HCT116 (cell line): ENCODE measurements around the gene ZFP1. TPM values are rescaled to one million over a fixed set of nuclear protein-coding genes. Genes with fewer than 3 reads are reported as not detected.

Source experiments
- ATAC-seq: fragments of 200-7000 bp; cut with Tn5 transposase; 2 replicates; pipeline ENCODE4 v1.9.1; 2020; ENCODE audit warnings: mild to moderate bottlenecking, moderate library complexity
- BruUV-seq: library from RNA; stranded (reverse); fragments of 400-500 nt; replicated peaks from 2 replicates; lab custom pipeline; 2021; lab: Mats Ljungman, UMichigan
- CTCF ChIA-PET: fragments of 300-600 bp; sonication (Branson Sonifier 250); formaldehyde crosslinking; loops from one replicate; lab custom pipeline; 2021; ENCODE audit warnings: antibody characterized with exemption; lab: Charles Lee
- POLR2A ChIA-PET: fragments of 300-600, 350-600 bp; sonication (Branson Sonifier 250); formaldehyde crosslinking; loops from one replicate; lab custom pipeline; 2021; ENCODE audit warnings: antibody characterized with exemption; lab: Charles Lee
- RAD21 ChIA-PET, 2 experiments: fragments of 300-600 bp; sonication (Branson Sonifier 250); formaldehyde crosslinking; loops; one replicate each; lab custom pipeline; 2023; ENCODE audit warnings: low total read pairs in 2 of 2; ENCODE audit not compliant: uncharacterized antibody in 2 of 2, unreplicated experiment in 2 of 2, low non-redundant PET in 1 of 2; lab: Charles Lee
- DNase-seq: peaks from one replicate; pipeline ENCODE4 v3.0.0-alpha.2; 2010; ENCODE audit warnings: low read depth, low spot score
- H2AFZ ChIP-seq: fragments of 200-600 bp; shearing (Covaris generic), sonication (generic); 2 replicates; pipeline ENCODE4 v1.6.1; 2017; ENCODE audit warnings: low read depth, mixed run types, mixed read lengths, antibody characterized with exemption, low read length; ENCODE audit not compliant: poor library complexity, severe bottlenecking
- H3K27ac ChIP-seq: 2 replicates; pipeline ENCODE4 v1.5.1; 2012; ENCODE audit warnings: low read depth, low read length
- H3K27me3 ChIP-seq: fragments of 200-600 bp; sonication (generic); 2 replicates; pipeline ENCODE4 v1.6.1; 2016; ENCODE audit warnings: mixed run types, low read length, mixed read lengths; ENCODE audit not compliant: insufficient read depth
- H3K36me3 ChIP-seq, 2 experiments: fragments of 200-500 bp in 1 of 2; fragments of 200-600 bp in 1 of 2; sonication (Bioruptor generic) in 1 of 2; sonication (generic) in 1 of 2; 2 replicates each; pipeline versions ENCODE4 v1.5.1 to v1.6.1; 2014 to 2016; ENCODE audit warnings: low read length in 2 of 2, inconsistent platforms in 1 of 2, mixed read lengths in 1 of 2, mixed run types in 1 of 2; ENCODE audit not compliant: insufficient read depth in 2 of 2, control insufficient read depth in 1 of 2
- H3K4me1 ChIP-seq, 2 experiments: fragments of 200-600 bp in 1 of 2; sonication (generic) in 1 of 2; 2 replicates each; pipeline versions ENCODE4 v1.5.1 to v1.6.1; 2012 to 2017; ENCODE audit warnings: low read length in 2 of 2, inconsistent platforms in 1 of 2, mild to moderate bottlenecking in 1 of 2, mixed read lengths in 1 of 2, mixed run types in 1 of 2, moderate library complexity in 1 of 2; ENCODE audit not compliant: insufficient read depth in 2 of 2, control insufficient read depth in 1 of 2
- H3K4me2 ChIP-seq: fragments of 200-600 bp; sonication (generic); 2 replicates; pipeline ENCODE4 v1.6.1; 2017; ENCODE audit warnings: mixed run types, low read length, mixed read lengths
- H3K4me3 ChIP-seq, 2 experiments: fragments of 200-600 bp in 1 of 2; sonication (generic) in 1 of 2; replicated peaks in 1 of 2; 2 replicates each; pipeline ENCODE4 v1.5.1; 2011 to 2016; ENCODE audit warnings: low read length in 2 of 2, control low read depth in 1 of 2, low read depth in 1 of 2, mild to moderate bottlenecking in 1 of 2, mixed read lengths in 1 of 2, mixed run types in 1 of 2
- H3K79me2 ChIP-seq: fragments of 200-600 bp; sonication (generic); 2 replicates; pipeline ENCODE4 v1.6.1; 2017; ENCODE audit warnings: mild to moderate bottlenecking, mixed run types, low read length, moderate library complexity, mixed read lengths; ENCODE audit not compliant: insufficient read depth
- H3K9ac ChIP-seq: fragments of 200-600 bp; sonication (generic); 2 replicates; pipeline ENCODE4 v1.6.1; 2016; ENCODE audit warnings: low read length, mixed read lengths
- H3K9me2 ChIP-seq: fragments of 200-600 bp; sonication (generic), shearing (Covaris generic); 2 replicates; pipeline ENCODE4 v1.6.1; 2017; ENCODE audit warnings: mixed run types, mild to moderate bottlenecking, moderate library complexity; ENCODE audit not compliant: insufficient read depth
- H3K9me3 ChIP-seq, 2 experiments: fragments of 200-500 bp in 1 of 2; fragments of 200-600 bp in 1 of 2; sonication (Bioruptor generic) in 1 of 2; sonication (generic) in 1 of 2; 2 replicates each; pipeline ENCODE4 v1.6.1; 2014 to 2017; ENCODE audit warnings: low read length in 2 of 2, mixed read lengths in 2 of 2, inconsistent platforms in 1 of 2, low read depth in 1 of 2, mild to moderate bottlenecking in 1 of 2, mixed run types in 1 of 2, moderate library complexity in 1 of 2; ENCODE audit not compliant: control insufficient read depth in 1 of 2, insufficient read depth in 1 of 2
- H4K20me1 ChIP-seq: fragments of 200-600 bp; sonication (generic), shearing (Covaris generic); 2 replicates; pipeline ENCODE4 v1.6.1; 2017; ENCODE audit warnings: mixed run types, mild to moderate bottlenecking, moderate library complexity; ENCODE audit not compliant: insufficient read depth
- CBX3 ChIP-seq: IDR thresholded peaks from 2 replicates; pipeline ENCODE4 v1.6.1; 2012; ENCODE audit warnings: low read depth
- CEBPB ChIP-seq: IDR thresholded peaks from 2 replicates; pipeline ENCODE4 v1.6.1; 2012; ENCODE audit warnings: low read depth
- ELF1 ChIP-seq: IDR thresholded peaks from 2 replicates; pipeline ENCODE4 v1.6.1; 2012; ENCODE audit warnings: low read depth, borderline replicate concordance
- EZH2 ChIP-seq: fragments of 200-600 bp; sonication (generic); IDR thresholded peaks from 2 replicates; pipeline ENCODE4 v1.6.1; 2017; ENCODE audit warnings: antibody characterized with exemption, mixed run types
- EZH2phosphoT487 ChIP-seq: fragments of 200-600 bp; IDR thresholded peaks from 2 replicates; pipeline ENCODE4 v1.6.1; 2018; ENCODE audit warnings: antibody characterized with exemption, borderline replicate concordance
- POLR2A ChIP-seq: IDR thresholded peaks from 2 replicates; pipeline ENCODE4 v1.7.0; 2011; ENCODE audit warnings: borderline replicate concordance; ENCODE audit not compliant: insufficient read depth, insufficient read length; ENCODE audit errors: extremely low read depth
- POLR2AphosphoS5 ChIP-seq: IDR thresholded peaks from 2 replicates; pipeline ENCODE4 v1.6.1; 2011; ENCODE audit warnings: mild to moderate bottlenecking, low read depth, low read length, moderate library complexity
- RAD21 ChIP-seq: IDR thresholded peaks from 2 replicates; pipeline ENCODE4 v1.6.1; 2012; ENCODE audit warnings: low read depth, mild to moderate bottlenecking
- SIN3A ChIP-seq: IDR thresholded peaks from 2 replicates; pipeline ENCODE4 v1.6.1; 2012; ENCODE audit warnings: low read depth
- SP1 ChIP-seq: IDR thresholded peaks from 2 replicates; pipeline ENCODE4 v1.6.1; 2012; ENCODE audit warnings: low read depth
- SRF ChIP-seq: IDR thresholded peaks from 2 replicates; pipeline ENCODE4 v1.6.1; 2012; ENCODE audit warnings: low read depth
- TCF7L2 ChIP-seq: IDR thresholded peaks from 2 replicates; pipeline ENCODE4 v1.7.0; 2011; ENCODE audit warnings: borderline replicate concordance, inconsistent platforms; ENCODE audit not compliant: insufficient read depth, insufficient read length; ENCODE audit errors: extremely low read depth
- YY1 ChIP-seq: IDR thresholded peaks from 2 replicates; pipeline ENCODE4 v1.6.1; 2011; ENCODE audit warnings: low read length, low read depth, moderate library complexity, mild to moderate bottlenecking; ENCODE audit not compliant: insufficient replicate concordance; ENCODE audit errors: extremely low read depth
- ZFX ChIP-seq: fragments of 450-650 bp; IDR thresholded peaks from 2 replicates; pipeline ENCODE4 v1.6.1; 2017
- ZNF274 ChIP-seq: fragments of 200-500 bp; sonication (Bioruptor generic); IDR thresholded peaks from 2 replicates; pipeline ENCODE4 v1.6.1; 2014; ENCODE audit warnings: mild to moderate bottlenecking, low read depth, low read length, inconsistent platforms
- intact Hi-C: fragments of 100-400 bp; cut with micrococcal nuclease; formaldehyde crosslinking; loops from 2 replicates; pipeline ENCODE4 v1.10.0; 2022
- total RNA-seq: library from RNA; stranded (reverse); gene quantifications from one replicate; pipeline ENCODE4 v1.2.1, GENCODE V29; 2021; ENCODE audit not compliant: unreplicated experiment
- TF ChIP-seq, protein P1 (sequence below): IDR thresholded peaks from 2 replicates; pipeline ENCODE4 v1.6.1; 2012; ENCODE audit warnings: low read depth
- TF ChIP-seq, protein P2 (sequence below), 3 experiments: fragments of 200-600 bp in 1 of 3; sonication (generic) in 1 of 3; IDR thresholded peaks in 2 of 3; conservative IDR thresholded peaks in 1 of 3; 2 replicates each; pipeline ENCODE4 v1.5.1; 2012 to 2017; ENCODE audit warnings: low read depth in 2 of 3, low read length in 2 of 3, antibody characterized with exemption in 1 of 3, borderline replicate concordance in 1 of 3, control low read depth in 1 of 3, mild to moderate bottlenecking in 1 of 3, mixed read lengths in 1 of 3, mixed run types in 1 of 3, moderate library complexity in 1 of 3; ENCODE audit not compliant: insufficient read depth in 1 of 3
- TF ChIP-seq, protein P3 (sequence below): IDR thresholded peaks from 2 replicates; pipeline ENCODE4 v1.6.1; 2012
- TF ChIP-seq, protein P4 (sequence below): IDR thresholded peaks from 2 replicates; pipeline ENCODE4 v1.6.1; 2012

ZFP1 gene
- total RNA-seq, 1 experiment from 2014 or later, result 12.8 TPM

DNA sequence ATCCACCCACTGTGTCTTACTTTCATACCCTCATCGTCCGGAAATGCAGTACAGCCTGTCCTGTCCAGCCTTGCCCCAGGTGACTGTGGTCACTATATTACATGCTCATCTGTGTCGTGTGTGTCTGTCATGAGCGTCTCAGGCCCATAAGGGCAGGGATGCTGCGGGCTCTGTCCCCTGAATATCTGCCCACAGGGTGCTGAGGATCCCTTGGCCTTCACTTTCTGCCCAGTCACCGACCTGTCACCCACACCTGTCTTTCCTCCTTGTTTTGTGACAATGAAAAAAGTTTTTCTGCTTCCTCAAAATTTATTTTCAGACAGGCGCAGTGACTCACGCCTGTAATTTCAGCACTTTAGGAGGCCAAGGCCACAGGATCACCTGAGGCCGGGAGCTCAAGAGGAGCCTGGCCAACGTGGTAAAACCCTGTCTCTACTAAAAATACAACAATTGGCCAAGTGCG, 69.1 kb downstream of the ZFP1 start:
- no peak for ATAC-seq
- Histone ChIP-seq H3K4me1 (no peaks in the 10 kb centered on the region), H3K36me3 (no peaks in the 10 kb centered on the region), H3K9me2 (no peaks in the 10 kb centered on the region), H3K9me3 (no peaks in the 10 kb centered on the region), H3K4me3 (no peak overlapping the region), H3K27me3 (no peaks in the 10 kb centered on the region), H3K9ac (no peak overlapping the region), H3K4me2 (no peak overlapping the region)
- DNase-seq, result no peak
- ChIA-PET POLR2A (no interaction called here), RAD21 (no interaction called here)
- intact Hi-C loops, result no loop called here
- TF ChIP-seq, protein P1, sequence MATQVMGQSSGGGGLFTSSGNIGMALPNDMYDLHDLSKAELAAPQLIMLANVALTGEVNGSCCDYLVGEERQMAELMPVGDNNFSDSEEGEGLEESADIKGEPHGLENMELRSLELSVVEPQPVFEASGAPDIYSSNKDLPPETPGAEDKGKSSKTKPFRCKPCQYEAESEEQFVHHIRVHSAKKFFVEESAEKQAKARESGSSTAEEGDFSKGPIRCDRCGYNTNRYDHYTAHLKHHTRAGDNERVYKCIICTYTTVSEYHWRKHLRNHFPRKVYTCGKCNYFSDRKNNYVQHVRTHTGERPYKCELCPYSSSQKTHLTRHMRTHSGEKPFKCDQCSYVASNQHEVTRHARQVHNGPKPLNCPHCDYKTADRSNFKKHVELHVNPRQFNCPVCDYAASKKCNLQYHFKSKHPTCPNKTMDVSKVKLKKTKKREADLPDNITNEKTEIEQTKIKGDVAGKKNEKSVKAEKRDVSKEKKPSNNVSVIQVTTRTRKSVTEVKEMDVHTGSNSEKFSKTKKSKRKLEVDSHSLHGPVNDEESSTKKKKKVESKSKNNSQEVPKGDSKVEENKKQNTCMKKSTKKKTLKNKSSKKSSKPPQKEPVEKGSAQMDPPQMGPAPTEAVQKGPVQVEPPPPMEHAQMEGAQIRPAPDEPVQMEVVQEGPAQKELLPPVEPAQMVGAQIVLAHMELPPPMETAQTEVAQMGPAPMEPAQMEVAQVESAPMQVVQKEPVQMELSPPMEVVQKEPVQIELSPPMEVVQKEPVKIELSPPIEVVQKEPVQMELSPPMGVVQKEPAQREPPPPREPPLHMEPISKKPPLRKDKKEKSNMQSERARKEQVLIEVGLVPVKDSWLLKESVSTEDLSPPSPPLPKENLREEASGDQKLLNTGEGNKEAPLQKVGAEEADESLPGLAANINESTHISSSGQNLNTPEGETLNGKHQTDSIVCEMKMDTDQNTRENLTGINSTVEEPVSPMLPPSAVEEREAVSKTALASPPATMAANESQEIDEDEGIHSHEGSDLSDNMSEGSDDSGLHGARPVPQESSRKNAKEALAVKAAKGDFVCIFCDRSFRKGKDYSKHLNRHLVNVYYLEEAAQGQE, result no peak
- TF ChIP-seq ZFX (no peak), ZNF274 (no peak), EZH2phosphoT487 (no peak), YY1 (no peak), ELF1 (no peak), TCF7L2 (no peak), CEBPB (no peak), SIN3A (no peak), POLR2A (no peak), RAD21 (no peak), POLR2AphosphoS5 (no peak), CBX3 (no peak), SP1 (no peak), SRF (no peak), EZH2 (no peak)
- TF ChIP-seq, protein P2, sequence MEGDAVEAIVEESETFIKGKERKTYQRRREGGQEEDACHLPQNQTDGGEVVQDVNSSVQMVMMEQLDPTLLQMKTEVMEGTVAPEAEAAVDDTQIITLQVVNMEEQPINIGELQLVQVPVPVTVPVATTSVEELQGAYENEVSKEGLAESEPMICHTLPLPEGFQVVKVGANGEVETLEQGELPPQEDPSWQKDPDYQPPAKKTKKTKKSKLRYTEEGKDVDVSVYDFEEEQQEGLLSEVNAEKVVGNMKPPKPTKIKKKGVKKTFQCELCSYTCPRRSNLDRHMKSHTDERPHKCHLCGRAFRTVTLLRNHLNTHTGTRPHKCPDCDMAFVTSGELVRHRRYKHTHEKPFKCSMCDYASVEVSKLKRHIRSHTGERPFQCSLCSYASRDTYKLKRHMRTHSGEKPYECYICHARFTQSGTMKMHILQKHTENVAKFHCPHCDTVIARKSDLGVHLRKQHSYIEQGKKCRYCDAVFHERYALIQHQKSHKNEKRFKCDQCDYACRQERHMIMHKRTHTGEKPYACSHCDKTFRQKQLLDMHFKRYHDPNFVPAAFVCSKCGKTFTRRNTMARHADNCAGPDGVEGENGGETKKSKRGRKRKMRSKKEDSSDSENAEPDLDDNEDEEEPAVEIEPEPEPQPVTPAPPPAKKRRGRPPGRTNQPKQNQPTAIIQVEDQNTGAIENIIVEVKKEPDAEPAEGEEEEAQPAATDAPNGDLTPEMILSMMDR (IDR thresholded peaks at IDR 0.05 in 2 of 3, conservative IDR thresholded peaks at IDR 0.05 in 1 of 3; ENCODE audit: borderline replicate concordance in 1 of 3, insufficient read depth in 1 of 3, low read depth in 2 of 3, low read length in 2 of 3), result no peak
- TF ChIP-seq, protein P3, sequence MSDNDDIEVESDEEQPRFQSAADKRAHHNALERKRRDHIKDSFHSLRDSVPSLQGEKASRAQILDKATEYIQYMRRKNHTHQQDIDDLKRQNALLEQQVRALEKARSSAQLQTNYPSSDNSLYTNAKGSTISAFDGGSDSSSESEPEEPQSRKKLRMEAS, result no peak
- TF ChIP-seq, protein P4, sequence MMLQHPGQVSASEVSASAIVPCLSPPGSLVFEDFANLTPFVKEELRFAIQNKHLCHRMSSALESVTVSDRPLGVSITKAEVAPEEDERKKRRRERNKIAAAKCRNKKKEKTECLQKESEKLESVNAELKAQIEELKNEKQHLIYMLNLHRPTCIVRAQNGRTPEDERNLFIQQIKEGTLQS, result no peak
- TF ChIP-seq, all 23 proteins: peak for 0
- CTCF ChIA-PET, result interaction anchor here (1.3 kb wide), 1 partner anchor 16 kb away, joined by 4 read pairs; no protein-coding TSS in a partner anchor
- no TSS peak for BruUV-seq
- H3K27ac ChIP-seq, result no peak overlapping the region
- no peak overlapping the region for H2AFZ ChIP-seq
- H4K20me1 ChIP-seq, result no peaks in the 10 kb centered on the region
- H3K79me2 ChIP-seq, result no peaks in the 10 kb centered on the region
